SHP77 treated with DMSO at 0.1 percent for 48 hours (cell line): ENCODE results near the gene DNAJC5.
"Not testable (repeated sequence)": the region's sequence is repeated elsewhere in the genome, so short reads cannot be mapped to it uniquely, and the experiment has no call there.

Source experiments
- DNase-seq: peaks from one replicate; lab custom pipeline; 2025; lab: John Stamatoyannopoulos, UW

DNAJC5 gene

GRCh38 chr20:63861365-63861934 is 33.5 kb upstream of the DNAJC5 start, which contains the start of gene ABHD16B:
TSS of gene ABHD16B (plus strand) at chr20:63861498. CDS start at chr20:63861541, 43 bp downstream.
- DNase-seq = no peak

GRCh38 chr20:63861981-63862901 is 32.7 kb upstream of the DNAJC5 start:
- no peak for DNase-seq

GRCh38 chr20:63863021-63863797 is 31.7 kb upstream of the DNAJC5 start:
- DNase-seq = no peak

GRCh38 chr20:63863798-63864544 is 31.0 kb upstream of the DNAJC5 start:
- DNase-seq = peak; percentile 85

GRCh38 chr20:63864545-63864977 is 30.4 kb upstream of the DNAJC5 start:
- DNase-seq = no peak

GRCh38 chr20:63864978-63865640 is 29.8 kb upstream of the DNAJC5 start, which contains the start of gene TPD52L2:
TSS of gene TPD52L2 (plus strand) at chr20:63865270. CDS start at chr20:63865366, 96 bp downstream.
- peak; percentile 100 for DNase-seq

GRCh38 chr20:63867042-63867441 is 27.9 kb upstream of the DNAJC5 start:
- DNase-seq = not testable (repeated sequence)

- no peak for DNase-seq
These were observed 26.7 kb upstream of the DNAJC5 start for GRCh38 chr20:63868264-63868663.

GRCh38 chr20:63873477-63873971 is 21.4 kb upstream of the DNAJC5 start:
- no peak for DNase-seq

GRCh38 chr20:63874241-63874640 is 20.7 kb upstream of the DNAJC5 start:
- not testable (repeated sequence) for DNase-seq

GRCh38 chr20:63876489-63877036 is 18.4 kb upstream of the DNAJC5 start:
- DNase-seq = no peak

- no peak for DNase-seq
These were observed 17.0 kb upstream of the DNAJC5 start for GRCh38 chr20:63877755-63878470.

- no peak for DNase-seq
These were observed 15.8 kb upstream of the DNAJC5 start for GRCh38 chr20:63878899-63879663.

- not testable (repeated sequence) for DNase-seq
These were observed 14.0 kb upstream of the DNAJC5 start for GRCh38 chr20:63880901-63881300.

GRCh38 chr20:63881451-63882226 is 13.3 kb upstream of the DNAJC5 start:
- no peak for DNase-seq

GRCh38 chr20:63882257-63883200 is 12.4 kb upstream of the DNAJC5 start:
- no peak for DNase-seq

- no peak for DNase-seq
These were observed 11.7 kb upstream of the DNAJC5 start for GRCh38 chr20:63883201-63883593.
